HUES6 (cell line): Measurements from ENCODE around the gene GPAT3.

Source experiments
- H3K27ac ChIP-seq: 2 replicates; pipeline ENCODE4 v1.7.0; 2013; ENCODE audit warnings: low read depth, mild to moderate bottlenecking, low read length, inconsistent platforms
- H3K27me3 ChIP-seq: 2 replicates; pipeline ENCODE4 v1.6.1; 2013; ENCODE audit warnings: low read length; ENCODE audit not compliant: control insufficient read depth, insufficient read depth
- H3K36me3 ChIP-seq: 2 replicates; pipeline ENCODE4 v1.6.1; 2013; ENCODE audit warnings: low read length; ENCODE audit not compliant: control insufficient read depth, insufficient read depth
- H3K4me1 ChIP-seq: 2 replicates; pipeline ENCODE4 v1.6.1; 2013; ENCODE audit warnings: low read length; ENCODE audit not compliant: control insufficient read depth, insufficient read depth
- H3K4me3 ChIP-seq: 2 replicates; pipeline ENCODE4 v1.5.1; 2013; ENCODE audit warnings: low read depth, low read length
- H3K9ac ChIP-seq: one replicate; pipeline ENCODE4 v1.6.1; 2013; ENCODE audit warnings: mild to moderate bottlenecking, low read length
- H3K9me3 ChIP-seq: 2 replicates; pipeline ENCODE4 v1.6.1; 2013; ENCODE audit warnings: low read depth, low read length; ENCODE audit not compliant: control insufficient read depth, insufficient read depth

Gene GPAT3

GRCh38 chr4:83604321-83604720, 68.4 kb downstream of the GPAT3 start:
- H3K9me3 ChIP-seq = no peaks in the 10 kb centered on the region
- no peak overlapping the region for H3K9ac ChIP-seq
- no peaks in the 10 kb centered on the region for H3K27me3 ChIP-seq
- no peaks in the 10 kb centered on the region for H3K36me3 ChIP-seq
- H3K4me3 ChIP-seq = no peak overlapping the region
- H3K4me1 ChIP-seq = peaks cover 8% of the 10 kb centered on the region
- no peak overlapping the region for H3K27ac ChIP-seq

GRCh38 chr4:83605210-83605609, 69.3 kb downstream of the GPAT3 start:
- no peaks in the 10 kb centered on the region for H3K27me3 ChIP-seq
- H3K36me3 ChIP-seq = no peaks in the 10 kb centered on the region
- peaks cover 8% of the 10 kb centered on the region for H3K4me1 ChIP-seq
- H3K9ac ChIP-seq = no peak overlapping the region
- no peaks in the 10 kb centered on the region for H3K9me3 ChIP-seq
- H3K4me3 ChIP-seq = no peak overlapping the region
- H3K27ac ChIP-seq = no peak overlapping the region

GRCh38 chr4:83605744-83606172, 69.8 kb downstream of the GPAT3 start:
- no peak overlapping the region for H3K4me3 ChIP-seq
- H3K36me3 ChIP-seq = no peaks in the 10 kb centered on the region
- H3K4me1 ChIP-seq = peaks cover 8% of the 10 kb centered on the region
- H3K9me3 ChIP-seq = no peaks in the 10 kb centered on the region
- H3K27me3 ChIP-seq = no peaks in the 10 kb centered on the region
- no peak overlapping the region for H3K27ac ChIP-seq
- H3K9ac ChIP-seq = no peak overlapping the region

GRCh38 chr4:83606460-83606859, 70.6 kb downstream of the GPAT3 start:
- Histone ChIP-seq H3K4me3 (no peak overlapping the region), H3K27ac (no peak overlapping the region), H3K9me3 (no peaks in the 10 kb centered on the region), H3K4me1 (peaks cover 8% of the 10 kb centered on the region), H3K27me3 (no peaks in the 10 kb centered on the region), H3K36me3 (no peaks in the 10 kb centered on the region), H3K9ac (no peak overlapping the region)

GRCh38 chr4:83606898-83607297, 71.0 kb downstream of the GPAT3 start:
- no peak overlapping the region for H3K4me3 ChIP-seq
- no peaks in the 10 kb centered on the region for H3K27me3 ChIP-seq
- no peak overlapping the region for H3K27ac ChIP-seq
- H3K9ac ChIP-seq = no peak overlapping the region
- H3K36me3 ChIP-seq = no peaks in the 10 kb centered on the region
- H3K9me3 ChIP-seq = no peaks in the 10 kb centered on the region
- peaks cover 8% of the 10 kb centered on the region for H3K4me1 ChIP-seq

- no peak overlapping the region for H3K27ac ChIP-seq
- no peaks in the 10 kb centered on the region for H3K36me3 ChIP-seq
- no peak overlapping the region for H3K4me3 ChIP-seq
- H3K9me3 ChIP-seq = peaks cover 4% of the 10 kb centered on the region
- peaks cover 8% of the 10 kb centered on the region for H3K4me1 ChIP-seq
- no peak overlapping the region for H3K9ac ChIP-seq
- H3K27me3 ChIP-seq = no peaks in the 10 kb centered on the region
Measured at GRCh38 chr4:83609365-83609764, 73.5 kb downstream of the GPAT3 start.

- Histone ChIP-seq H3K4me1 (no peaks in the 10 kb centered on the region; the same call in 1 of the 2 replicates), H3K9ac (no peak overlapping the region), H3K27me3 (no peaks in the 10 kb centered on the region), H3K9me3 (peaks cover 8% of the 10 kb centered on the region), H3K4me3 (no peak overlapping the region), H3K27ac (no peak overlapping the region), H3K36me3 (no peaks in the 10 kb centered on the region)
Measured at GRCh38 chr4:83610729-83611128, 74.8 kb downstream of the GPAT3 start.

- Histone ChIP-seq H3K27ac (no peak overlapping the region), H3K4me1 (peaks cover under 1% of the 10 kb centered on the region; the same call in 1 of the 2 replicates), H3K4me3 (no peak overlapping the region), H3K9me3 (peaks cover 8% of the 10 kb centered on the region), H3K27me3 (no peaks in the 10 kb centered on the region), H3K36me3 (no peaks in the 10 kb centered on the region), H3K9ac (no peak overlapping the region)
Measured at GRCh38 chr4:83613023-83613422, 77.1 kb downstream of the GPAT3 start.

- no peaks in the 10 kb centered on the region for H3K36me3 ChIP-seq
- no peak overlapping the region for H3K27ac ChIP-seq
- peaks cover 10% of the 10 kb centered on the region for H3K4me1 ChIP-seq
- H3K9ac ChIP-seq = no peak overlapping the region
- no peak overlapping the region for H3K4me3 ChIP-seq
- H3K9me3 ChIP-seq = peaks cover 8% of the 10 kb centered on the region
- H3K27me3 ChIP-seq = no peaks in the 10 kb centered on the region
Measured at GRCh38 chr4:83613994-83614393, 78.1 kb downstream of the GPAT3 start.

- Histone ChIP-seq H3K9ac (no peak overlapping the region), H3K4me1 (peaks cover 12% of the 10 kb centered on the region), H3K27me3 (no peaks in the 10 kb centered on the region), H3K27ac (no peak overlapping the region), H3K9me3 (peaks cover 12% of the 10 kb centered on the region), H3K36me3 (no peaks in the 10 kb centered on the region), H3K4me3 (no peak overlapping the region)
Measured at GRCh38 chr4:83616252-83616651, 80.3 kb downstream of the GPAT3 start.

GRCh38 chr4:83617371-83618035, 81.6 kb downstream of the GPAT3 start:
- Histone ChIP-seq H3K36me3 (no peaks in the 10 kb centered on the region), H3K27ac (no peak overlapping the region)

More at GRCh38 chr4:83617371-83618035, 81.6 kb downstream of the GPAT3 start:
- Histone ChIP-seq H3K4me1 (peaks cover 12% of the 10 kb centered on the region), H3K27me3 (no peaks in the 10 kb centered on the region), H3K4me3 (no peak overlapping the region), H3K9ac (no peak overlapping the region), H3K9me3 (peaks cover 25% of the 10 kb centered on the region)
